ENCODE measurements around the gene STEAP2.

Gene STEAP2

GRCh38 chr7:90272242-90272641 is 60.7 kb downstream of the STEAP2 start:
- DNase-seq (ENCODE audit: low spot score) = no peak

- DNase-seq (ENCODE audit: low spot score) = no peak
Observed at GRCh38 chr7:90274161-90274560, 62.6 kb downstream of the STEAP2 start.

GRCh38 chr7:90276033-90276728 is 64.6 kb downstream of the STEAP2 start:
- no peak for DNase-seq (ENCODE audit: low spot score)

All from SW480 (cell line).